ENCODE results near the gene DENND2C.

DNA sequence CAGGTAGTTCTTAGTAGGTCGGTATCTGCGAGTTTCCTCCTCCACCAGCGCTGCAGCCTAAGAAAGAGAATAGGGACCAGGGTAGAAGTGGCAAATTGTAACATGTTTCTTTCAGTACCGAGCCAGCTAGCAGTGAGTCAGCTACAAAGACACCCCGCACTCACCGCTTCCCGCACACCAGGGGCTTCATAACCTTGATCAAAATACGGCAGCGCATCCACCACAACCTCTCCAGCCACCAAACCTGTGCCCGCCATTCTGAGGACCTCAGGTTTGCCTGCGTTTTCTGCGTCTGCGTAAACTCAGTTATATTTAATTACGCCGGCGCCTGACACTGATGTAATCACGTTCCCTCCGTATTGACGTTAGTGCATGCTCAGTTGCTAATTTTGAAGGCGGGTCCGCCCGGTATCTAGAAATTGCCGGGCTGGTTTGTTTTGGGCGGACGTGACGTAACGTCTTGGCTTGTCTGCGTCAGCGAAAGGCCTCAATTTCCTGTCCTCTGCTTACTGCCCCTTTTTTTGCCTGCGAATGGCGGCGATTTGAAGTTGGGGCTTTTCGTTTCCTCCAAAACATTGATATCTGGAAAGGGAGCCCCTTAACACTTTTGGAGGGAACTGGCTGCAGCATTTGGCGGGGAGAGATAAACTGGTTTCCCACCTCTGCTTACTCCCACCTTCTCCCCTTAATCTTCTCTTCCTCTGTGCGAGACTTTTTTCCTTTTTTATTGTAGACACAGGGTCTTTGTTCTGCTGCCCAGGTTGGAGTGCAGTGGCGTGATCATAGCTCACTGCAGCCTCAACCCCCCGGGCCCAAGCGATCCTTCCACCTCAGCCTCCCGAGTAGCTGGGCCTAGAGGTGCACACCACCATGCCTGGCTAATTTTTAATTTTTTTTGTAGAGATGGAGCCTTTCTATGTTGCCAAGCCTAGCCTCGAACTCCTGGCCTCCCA lies 88.2 kb downstream of the DENND2C start, which contains the start of gene BCAS2:
- TF ChIP-seq POLR2AphosphoS5 (IDR thresholded peaks at IDR 0.05; ENCODE audit: low read depth, low read length): peak; percentile 98
- TF ChIP-seq TAF1 (IDR thresholded peaks at IDR 0.05; ENCODE audit: borderline replicate concordance, insufficient read depth, low read length): peak; percentile 90; the same call in 1 of the 2 replicates
- peak; percentile 45; the same call in 1 of the 2 replicates for TF ChIP-seq SIN3A (IDR thresholded peaks at IDR 0.05; ENCODE audit: borderline replicate concordance, insufficient read depth, low read length)
- TF ChIP-seq, protein P1, sequence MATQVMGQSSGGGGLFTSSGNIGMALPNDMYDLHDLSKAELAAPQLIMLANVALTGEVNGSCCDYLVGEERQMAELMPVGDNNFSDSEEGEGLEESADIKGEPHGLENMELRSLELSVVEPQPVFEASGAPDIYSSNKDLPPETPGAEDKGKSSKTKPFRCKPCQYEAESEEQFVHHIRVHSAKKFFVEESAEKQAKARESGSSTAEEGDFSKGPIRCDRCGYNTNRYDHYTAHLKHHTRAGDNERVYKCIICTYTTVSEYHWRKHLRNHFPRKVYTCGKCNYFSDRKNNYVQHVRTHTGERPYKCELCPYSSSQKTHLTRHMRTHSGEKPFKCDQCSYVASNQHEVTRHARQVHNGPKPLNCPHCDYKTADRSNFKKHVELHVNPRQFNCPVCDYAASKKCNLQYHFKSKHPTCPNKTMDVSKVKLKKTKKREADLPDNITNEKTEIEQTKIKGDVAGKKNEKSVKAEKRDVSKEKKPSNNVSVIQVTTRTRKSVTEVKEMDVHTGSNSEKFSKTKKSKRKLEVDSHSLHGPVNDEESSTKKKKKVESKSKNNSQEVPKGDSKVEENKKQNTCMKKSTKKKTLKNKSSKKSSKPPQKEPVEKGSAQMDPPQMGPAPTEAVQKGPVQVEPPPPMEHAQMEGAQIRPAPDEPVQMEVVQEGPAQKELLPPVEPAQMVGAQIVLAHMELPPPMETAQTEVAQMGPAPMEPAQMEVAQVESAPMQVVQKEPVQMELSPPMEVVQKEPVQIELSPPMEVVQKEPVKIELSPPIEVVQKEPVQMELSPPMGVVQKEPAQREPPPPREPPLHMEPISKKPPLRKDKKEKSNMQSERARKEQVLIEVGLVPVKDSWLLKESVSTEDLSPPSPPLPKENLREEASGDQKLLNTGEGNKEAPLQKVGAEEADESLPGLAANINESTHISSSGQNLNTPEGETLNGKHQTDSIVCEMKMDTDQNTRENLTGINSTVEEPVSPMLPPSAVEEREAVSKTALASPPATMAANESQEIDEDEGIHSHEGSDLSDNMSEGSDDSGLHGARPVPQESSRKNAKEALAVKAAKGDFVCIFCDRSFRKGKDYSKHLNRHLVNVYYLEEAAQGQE (IDR thresholded peaks at IDR 0.05; ENCODE audit: insufficient read depth in 1 of 2, low read depth in 2 of 2, low read length in 2 of 2): 0 out of 4 replicates have a peak, but pooled peaks of 1 of the 2 experiments have one; percentile 35
